Activated CD4-positive, alpha-beta memory T cell treated with anti-CD3 and anti-CD28 coated beads for 36 hours (primary cell): ENCODE measurements around the gene DENND2C. TPM values are rescaled to one million over a fixed set of nuclear protein-coding genes. Genes with fewer than 3 reads are reported as not detected.

Experiments
- CTCF ChIA-PET: fragments of 350-600 bp; sonication (Branson Sonifier 250); formaldehyde crosslinking; loops from one replicate; lab custom pipeline; 2021; ENCODE audit warnings: antibody characterized with exemption, inconsistent platforms; lab: Charles Lee
- POLR2A ChIA-PET: fragments of 350-600 bp; sonication (Branson Sonifier 250); formaldehyde crosslinking; loops from one replicate; lab custom pipeline; 2021; ENCODE audit warnings: antibody characterized with exemption; lab: Charles Lee
- DNase-seq: peaks from one replicate; pipeline ENCODE4 v3.0.0-alpha.2; 2020
- H3K27ac Mint-ChIP-seq: one replicate; pipeline ENCODE4 v1.8.0; 2021; ENCODE audit warnings: mixed read lengths
- H3K27me3 Mint-ChIP-seq: one replicate; pipeline ENCODE4 v1.8.0; 2021; ENCODE audit warnings: mixed read lengths
- H3K36me3 Mint-ChIP-seq: one replicate; pipeline ENCODE4 v1.8.0; 2021; ENCODE audit warnings: mixed read lengths
- H3K4me1 Mint-ChIP-seq: one replicate; pipeline ENCODE4 v1.8.0; 2021; ENCODE audit warnings: low read depth, mixed read lengths
- H3K4me3 Mint-ChIP-seq: one replicate; pipeline ENCODE4 v1.8.0; 2021; ENCODE audit warnings: mild to moderate bottlenecking, mixed read lengths
- H3K9me3 Mint-ChIP-seq: one replicate; pipeline ENCODE4 v1.8.0; 2021; ENCODE audit warnings: mixed read lengths
- intact Hi-C: fragments of 100-400 bp; cut with micrococcal nuclease; formaldehyde crosslinking; loops from one replicate; pipeline ENCODE4 v1.15.1; 2023
- total RNA-seq, 2 experiments: library from RNA; stranded (reverse); gene quantifications; one replicate each; pipeline ENCODE4 v1.2.3, GENCODE V29; 2021

The DENND2C gene
- total RNA-seq, 2 experiments from 2014 or later: 0.90 to 0.93 TPM

- Mint-ChIP-seq H3K27ac (no peak overlapping the region), H3K4me3 (no peak overlapping the region), H3K4me1 (no peaks in the 10 kb centered on the region), H3K9me3 (no peaks in the 10 kb centered on the region), H3K36me3 (no peaks in the 10 kb centered on the region), H3K27me3 (no peaks in the 10 kb centered on the region)
- ChIA-PET CTCF (no interaction called here), POLR2A (no interaction called here)
- intact Hi-C loops: no loop called here
- DNase-seq: no peak
Measured at GRCh38 chr1:114552106-114552639, 117.7 kb downstream of the DENND2C start.

- H3K27ac Mint-ChIP-seq: no peak overlapping the region
- ChIA-PET CTCF (no interaction called here), POLR2A (no interaction called here)
- DNase-seq: no peak
- H3K9me3 Mint-ChIP-seq: no peaks in the 10 kb centered on the region
- H3K4me1 Mint-ChIP-seq: no peaks in the 10 kb centered on the region
- intact Hi-C loops: no loop called here
- H3K27me3 Mint-ChIP-seq: no peaks in the 10 kb centered on the region
- H3K4me3 Mint-ChIP-seq: no peak overlapping the region
- no peaks in the 10 kb centered on the region for H3K36me3 Mint-ChIP-seq
Measured at GRCh38 chr1:114551400-114551799, 118.4 kb downstream of the DENND2C start.

DNA sequence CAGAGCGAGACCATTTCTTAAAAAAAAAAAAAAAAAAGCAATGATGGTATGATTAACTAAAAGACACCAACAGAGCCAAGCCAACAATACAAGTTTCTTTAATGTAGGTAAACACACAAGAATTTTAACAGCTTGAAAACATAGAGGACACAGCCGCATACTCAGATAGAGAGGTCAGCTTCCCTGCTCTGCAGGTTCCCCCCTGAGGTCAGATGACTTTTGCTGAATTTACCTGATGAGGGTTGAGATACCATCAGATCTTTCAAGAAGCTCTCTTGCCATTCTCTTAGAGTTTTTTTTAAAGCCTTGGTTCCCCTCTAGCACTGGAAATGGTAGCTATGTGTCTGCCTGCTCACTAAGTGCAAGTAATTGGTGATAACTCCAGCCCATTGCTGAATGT is 119.5 kb downstream of the DENND2C start:
- intact Hi-C loops: no loop called here
- Mint-ChIP-seq H3K4me3 (no peak overlapping the region), H3K27ac (no peak overlapping the region), H3K4me1 (no peaks in the 10 kb centered on the region), H3K36me3 (no peaks in the 10 kb centered on the region), H3K27me3 (no peaks in the 10 kb centered on the region), H3K9me3 (no peaks in the 10 kb centered on the region)
- ChIA-PET POLR2A (no interaction called here), CTCF (no interaction called here)
- no peak for DNase-seq

GRCh38 chr1:114549137-114549536 is 120.7 kb downstream of the DENND2C start:
- POLR2A ChIA-PET: no interaction called here
- H3K4me3 Mint-ChIP-seq: no peak overlapping the region
- no peaks in the 10 kb centered on the region for H3K9me3 Mint-ChIP-seq
- DNase-seq: no peak
- CTCF ChIA-PET: no interaction called here
- H3K36me3 Mint-ChIP-seq: no peaks in the 10 kb centered on the region
- H3K4me1 Mint-ChIP-seq: no peaks in the 10 kb centered on the region
- no peaks in the 10 kb centered on the region for H3K27me3 Mint-ChIP-seq
- no peak overlapping the region for H3K27ac Mint-ChIP-seq
- intact Hi-C loops: no loop called here

- H3K27me3 Mint-ChIP-seq: peaks cover 1% of the 10 kb centered on the region
- intact Hi-C loops: no loop called here
- H3K9me3 Mint-ChIP-seq: no peaks in the 10 kb centered on the region
- DNase-seq: no peak
- no peaks in the 10 kb centered on the region for H3K4me1 Mint-ChIP-seq
- no peak overlapping the region for H3K27ac Mint-ChIP-seq
- CTCF ChIA-PET: interaction anchor here (1.6 kb wide), 1 partner anchor 13 kb away, joined by 3 read pairs; no protein-coding TSS in a partner anchor
- POLR2A ChIA-PET: no interaction called here
- H3K4me3 Mint-ChIP-seq: no peak overlapping the region
- no peaks in the 10 kb centered on the region for H3K36me3 Mint-ChIP-seq
Measured at GRCh38 chr1:114547076-114547475, 122.8 kb downstream of the DENND2C start.

- intact Hi-C loops: no loop called here
- H3K27me3 Mint-ChIP-seq: peaks cover 1% of the 10 kb centered on the region
- no peaks in the 10 kb centered on the region for H3K36me3 Mint-ChIP-seq
- DNase-seq: no peak
- H3K4me3 Mint-ChIP-seq: no peak overlapping the region
- no peak overlapping the region for H3K27ac Mint-ChIP-seq
- POLR2A ChIA-PET: no interaction called here
- H3K4me1 Mint-ChIP-seq: no peaks in the 10 kb centered on the region
- no peaks in the 10 kb centered on the region for H3K9me3 Mint-ChIP-seq
- CTCF ChIA-PET: interaction anchor here (0.7 kb wide), 1 partner anchor 288 kb away, joined by 3 read pairs; no protein-coding TSS in a partner anchor
Measured at GRCh38 chr1:114545796-114546195, 124.1 kb downstream of the DENND2C start.

GRCh38 chr1:114545315-114545714 is 124.5 kb downstream of the DENND2C start:
- Mint-ChIP-seq H3K36me3 (no peaks in the 10 kb centered on the region), H3K27me3 (peaks cover 1% of the 10 kb centered on the region), H3K9me3 (no peaks in the 10 kb centered on the region), H3K4me3 (no peak overlapping the region), H3K4me1 (no peaks in the 10 kb centered on the region), H3K27ac (no peak overlapping the region)
- POLR2A ChIA-PET: no interaction called here
- CTCF ChIA-PET: no interaction called here
- intact Hi-C loops: no loop called here
- DNase-seq: no peak

- Mint-ChIP-seq H3K9me3 (no peaks in the 10 kb centered on the region), H3K27ac (no peak overlapping the region), H3K4me1 (no peaks in the 10 kb centered on the region), H3K36me3 (no peaks in the 10 kb centered on the region), H3K27me3 (peaks cover 1% of the 10 kb centered on the region), H3K4me3 (no peak overlapping the region)
- intact Hi-C loops: no loop called here
- DNase-seq: no peak
- CTCF ChIA-PET: no interaction called here
- POLR2A ChIA-PET: no interaction called here
Measured at GRCh38 chr1:114540821-114541220, 129.0 kb downstream of the DENND2C start.

GRCh38 chr1:114540272-114540671 is 129.6 kb downstream of the DENND2C start:
- no peak for DNase-seq
- H3K36me3 Mint-ChIP-seq: no peaks in the 10 kb centered on the region
- ChIA-PET POLR2A (no interaction called here), CTCF (interaction anchor here (0.6 kb wide), 1 partner anchor 51 kb away, joined by 6 read pairs; no protein-coding TSS in a partner anchor)
- intact Hi-C loops: no loop called here
- no peak overlapping the region for H3K27ac Mint-ChIP-seq
- no peak overlapping the region for H3K4me3 Mint-ChIP-seq
- no peaks in the 10 kb centered on the region for H3K4me1 Mint-ChIP-seq
- no peaks in the 10 kb centered on the region for H3K9me3 Mint-ChIP-seq
- H3K27me3 Mint-ChIP-seq: peaks cover 1% of the 10 kb centered on the region

DNA sequence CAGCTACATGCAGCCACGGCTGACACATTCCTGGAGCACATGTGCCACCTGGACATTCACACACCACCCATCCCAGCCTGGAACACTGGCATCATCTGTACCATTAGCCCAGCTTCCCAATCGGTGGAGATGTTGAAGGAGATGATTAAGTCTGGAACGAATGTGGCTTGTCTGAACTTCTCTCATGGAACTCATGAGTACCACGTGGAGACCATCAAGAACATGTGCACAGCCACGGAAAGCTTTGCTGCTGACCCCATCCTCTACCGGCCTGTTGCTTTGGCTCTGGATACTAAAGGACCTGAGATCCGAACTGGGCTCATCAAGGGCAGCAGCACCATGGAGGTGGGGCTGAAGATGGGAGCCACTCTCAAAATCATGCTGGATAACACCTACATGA is 133.8 kb downstream of the DENND2C start:
- Mint-ChIP-seq H3K27me3 (no peaks in the 10 kb centered on the region), H3K4me3 (no peak overlapping the region), H3K27ac (no peak overlapping the region), H3K9me3 (no peaks in the 10 kb centered on the region), H3K36me3 (no peaks in the 10 kb centered on the region), H3K4me1 (no peaks in the 10 kb centered on the region)
- POLR2A ChIA-PET: no interaction called here
- intact Hi-C loops: no loop called here
- no peak for DNase-seq
- CTCF ChIA-PET: no interaction called here

DNA sequence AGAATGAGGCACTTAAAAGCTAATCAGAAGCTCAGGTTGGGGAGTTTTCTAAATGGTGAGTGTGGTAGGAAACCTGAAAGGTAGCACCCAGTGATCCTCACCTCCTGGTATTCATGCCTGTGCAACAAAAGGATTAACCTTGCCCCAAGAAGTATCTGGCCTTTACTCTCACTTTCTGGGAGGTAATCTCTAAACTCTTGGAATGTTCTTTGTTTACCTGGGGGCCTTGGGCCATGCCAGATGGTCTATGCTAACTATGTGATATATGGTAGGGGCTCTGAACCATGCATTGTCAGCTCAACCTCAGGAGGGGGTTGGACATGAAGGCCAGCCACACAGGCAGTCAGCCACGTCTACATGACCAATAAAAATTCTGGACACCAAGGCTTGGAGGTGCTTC is 134.4 kb downstream of the DENND2C start:
- Mint-ChIP-seq H3K4me3 (no peak overlapping the region), H3K27ac (no peak overlapping the region), H3K9me3 (no peaks in the 10 kb centered on the region), H3K4me1 (no peaks in the 10 kb centered on the region), H3K36me3 (no peaks in the 10 kb centered on the region), H3K27me3 (no peaks in the 10 kb centered on the region)
- no peak for DNase-seq
- CTCF ChIA-PET: no interaction called here
- POLR2A ChIA-PET: no interaction called here
- intact Hi-C loops: no loop called here
